A673 (cell line): ENCODE measurements around the gene GNL3.

Source experiments
- CTCF ChIP-seq: fragments of 300-800, 200-600 bp; sonication (generic); conservative IDR thresholded peaks from 2 replicates; pipeline ENCODE4 v1.5.1; 2017; ENCODE audit warnings: low read depth, mild to moderate bottlenecking, antibody characterized with exemption, low read length, moderate library complexity, mixed read lengths
- EZH2 ChIP-seq: fragments of 200-600 bp; sonication (generic); IDR thresholded peaks from 2 replicates; pipeline ENCODE4 v1.6.1; 2017; ENCODE audit warnings: borderline replicate concordance, low read depth, mild to moderate bottlenecking, mixed read lengths, antibody characterized with exemption, low read length; ENCODE audit not compliant: poor library complexity, severe bottlenecking

- TF ChIP-seq CTCF (no peak), EZH2 (no peak)
Measured at GRCh38 chr3:52684184-52684583, 1.6 kb upstream of the GNL3 start.
